ENCODE data around the gene DDX60.

DNA sequence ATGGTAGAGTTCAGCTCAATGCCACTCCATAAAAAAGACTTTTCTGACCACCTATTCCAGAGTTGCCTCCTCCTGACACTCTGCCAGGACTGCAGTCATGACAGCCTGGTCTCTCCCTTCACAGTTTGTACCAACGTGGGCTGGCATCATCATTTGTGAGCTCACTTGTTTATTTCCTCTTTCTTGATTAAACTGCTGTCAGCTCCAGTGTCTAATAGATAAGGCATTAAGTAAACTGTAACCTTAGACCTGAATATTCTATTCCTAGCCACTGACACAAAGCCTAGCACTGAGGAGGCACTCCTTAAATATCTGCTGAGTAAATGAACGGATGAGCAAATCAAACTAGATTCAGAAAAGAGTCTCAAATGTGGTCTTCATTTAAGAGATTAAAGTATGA lies 48.7 kb downstream of the DDX60 start:
- TF ChIP-seq ZSCAN16 (tag by site-specific recombination; IDR thresholded peaks at IDR 0.05), result no peak
- no peak for TF ChIP-seq ZNF768 (tag by site-specific recombination; IDR thresholded peaks at IDR 0.05)
- TF ChIP-seq CTCF (tag by site-specific recombination; IDR thresholded peaks at IDR 0.05), result no peak
- no peak for TF ChIP-seq MZF1 (tag by site-specific recombination; IDR thresholded peaks at IDR 0.05; ENCODE audit: borderline replicate concordance)
- TF ChIP-seq, protein P1, sequence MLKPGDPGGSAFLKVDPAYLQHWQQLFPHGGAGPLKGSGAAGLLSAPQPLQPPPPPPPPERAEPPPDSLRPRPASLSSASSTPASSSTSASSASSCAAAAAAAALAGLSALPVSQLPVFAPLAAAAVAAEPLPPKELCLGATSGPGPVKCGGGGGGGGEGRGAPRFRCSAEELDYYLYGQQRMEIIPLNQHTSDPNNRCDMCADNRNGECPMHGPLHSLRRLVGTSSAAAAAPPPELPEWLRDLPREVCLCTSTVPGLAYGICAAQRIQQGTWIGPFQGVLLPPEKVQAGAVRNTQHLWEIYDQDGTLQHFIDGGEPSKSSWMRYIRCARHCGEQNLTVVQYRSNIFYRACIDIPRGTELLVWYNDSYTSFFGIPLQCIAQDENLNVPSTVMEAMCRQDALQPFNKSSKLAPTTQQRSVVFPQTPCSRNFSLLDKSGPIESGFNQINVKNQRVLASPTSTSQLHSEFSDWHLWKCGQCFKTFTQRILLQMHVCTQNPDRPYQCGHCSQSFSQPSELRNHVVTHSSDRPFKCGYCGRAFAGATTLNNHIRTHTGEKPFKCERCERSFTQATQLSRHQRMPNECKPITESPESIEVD (tag by site-specific recombination; IDR thresholded peaks at IDR 0.05), result no peak
- TF ChIP-seq ZNF274 (IDR thresholded peaks at IDR 0.05; ENCODE audit: low read length), result no peak
- no peak for TF ChIP-seq ZNF274 (tag by site-specific recombination; IDR thresholded peaks at IDR 0.05; ENCODE audit: borderline replicate concordance)
- no peak for TF ChIP-seq ZNF266 (tag by site-specific recombination; IDR thresholded peaks at IDR 0.05; ENCODE audit: low read depth)
- TF ChIP-seq YY1 (tag by site-specific recombination; IDR thresholded peaks at IDR 0.05), result no peak
